ENCODE data around the gene PSMC1.

PSMC1 gene

GRCh38 chr14:90275458-90275814, 19.1 kb downstream of the PSMC1 start:
- TF ChIP-seq, protein P1, sequence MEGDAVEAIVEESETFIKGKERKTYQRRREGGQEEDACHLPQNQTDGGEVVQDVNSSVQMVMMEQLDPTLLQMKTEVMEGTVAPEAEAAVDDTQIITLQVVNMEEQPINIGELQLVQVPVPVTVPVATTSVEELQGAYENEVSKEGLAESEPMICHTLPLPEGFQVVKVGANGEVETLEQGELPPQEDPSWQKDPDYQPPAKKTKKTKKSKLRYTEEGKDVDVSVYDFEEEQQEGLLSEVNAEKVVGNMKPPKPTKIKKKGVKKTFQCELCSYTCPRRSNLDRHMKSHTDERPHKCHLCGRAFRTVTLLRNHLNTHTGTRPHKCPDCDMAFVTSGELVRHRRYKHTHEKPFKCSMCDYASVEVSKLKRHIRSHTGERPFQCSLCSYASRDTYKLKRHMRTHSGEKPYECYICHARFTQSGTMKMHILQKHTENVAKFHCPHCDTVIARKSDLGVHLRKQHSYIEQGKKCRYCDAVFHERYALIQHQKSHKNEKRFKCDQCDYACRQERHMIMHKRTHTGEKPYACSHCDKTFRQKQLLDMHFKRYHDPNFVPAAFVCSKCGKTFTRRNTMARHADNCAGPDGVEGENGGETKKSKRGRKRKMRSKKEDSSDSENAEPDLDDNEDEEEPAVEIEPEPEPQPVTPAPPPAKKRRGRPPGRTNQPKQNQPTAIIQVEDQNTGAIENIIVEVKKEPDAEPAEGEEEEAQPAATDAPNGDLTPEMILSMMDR (IDR thresholded peaks at IDR 0.05; ENCODE audit: borderline replicate concordance, control extremely low read depth, extremely low read depth, insufficient read depth, missing control alignments): no peak
- no peak for DNase-seq (ENCODE audit: low spot score)
- in situ Hi-C loops (cut with MboI; ENCODE audit: low sequenced_read_pairs, unreplicated experiment): no loop called here

- TF ChIP-seq, protein P1 (IDR thresholded peaks at IDR 0.05; ENCODE audit: borderline replicate concordance, control extremely low read depth, extremely low read depth, insufficient read depth, missing control alignments): no peak
- in situ Hi-C loops (cut with MboI; ENCODE audit: low sequenced_read_pairs, unreplicated experiment): no loop called here
- DNase-seq (ENCODE audit: low spot score): no peak
Measured at GRCh38 chr14:90275820-90276219, 19.5 kb downstream of the PSMC1 start.

DNA sequence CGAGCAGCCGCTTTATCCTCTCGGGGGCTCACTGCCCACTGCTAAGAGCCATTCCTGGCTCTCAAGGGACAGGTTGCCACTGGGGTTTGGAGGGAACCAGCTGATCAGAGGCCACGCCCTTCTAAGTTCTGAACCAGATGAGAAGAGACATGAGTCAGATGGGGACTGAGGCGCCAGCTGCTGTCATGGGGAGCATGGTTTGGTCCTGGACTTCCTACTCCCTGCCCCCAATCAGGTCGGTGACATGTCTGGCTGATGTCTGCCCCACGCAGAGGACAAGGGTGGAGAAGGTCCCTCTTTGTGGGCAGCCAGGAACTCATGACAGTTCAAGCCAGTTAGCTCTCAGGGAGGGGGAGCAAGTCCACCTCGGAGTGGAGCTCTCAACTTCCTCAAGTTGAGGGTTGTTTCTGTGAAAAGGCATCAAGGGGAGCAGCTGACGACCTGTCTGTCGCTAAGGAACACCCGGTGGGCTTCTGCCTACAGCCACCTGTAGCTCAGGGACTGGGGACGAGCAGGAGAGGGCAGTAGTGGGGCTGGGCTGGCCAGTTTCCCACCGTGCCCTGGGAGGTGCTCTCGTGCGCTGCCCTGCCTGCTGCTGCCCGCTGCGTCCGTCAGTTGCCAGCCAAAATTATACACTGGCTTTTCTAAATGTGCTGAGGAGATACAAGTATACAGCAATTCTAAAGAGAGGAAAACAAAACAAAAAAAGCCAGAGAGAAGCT, 20.5 kb downstream of the PSMC1 start:
- no peak for DNase-seq (ENCODE audit: low spot score)

GRCh38 chr14:90277581-90278198, 21.3 kb downstream of the PSMC1 start:
- TF ChIP-seq, protein P1 (IDR thresholded peaks at IDR 0.05; ENCODE audit: borderline replicate concordance, control extremely low read depth, extremely low read depth, insufficient read depth, missing control alignments): no peak
- no peak for DNase-seq (ENCODE audit: low spot score)
- in situ Hi-C loops (cut with MboI; ENCODE audit: low sequenced_read_pairs, unreplicated experiment): no loop called here

More for the DNA sequence above, 20.5 kb downstream of the PSMC1 start:
- in situ Hi-C loops (cut with MboI; ENCODE audit: low sequenced_read_pairs, unreplicated experiment): no loop called here
- TF ChIP-seq, protein P1 (IDR thresholded peaks at IDR 0.05; ENCODE audit: borderline replicate concordance, control extremely low read depth, extremely low read depth, insufficient read depth, missing control alignments): no peak

- DNase-seq (ENCODE audit: low spot score): no peak
- in situ Hi-C loops (cut with MboI; ENCODE audit: low sequenced_read_pairs, unreplicated experiment): no loop called here
- TF ChIP-seq, protein P1 (IDR thresholded peaks at IDR 0.05; ENCODE audit: borderline replicate concordance, control extremely low read depth, extremely low read depth, insufficient read depth, missing control alignments): no peak
Measured at GRCh38 chr14:90278199-90279175, 22.1 kb downstream of the PSMC1 start.

GRCh38 chr14:90280096-90280495, 23.7 kb downstream of the PSMC1 start:
- in situ Hi-C loops (cut with MboI; ENCODE audit: low sequenced_read_pairs, unreplicated experiment): no loop called here
- TF ChIP-seq, protein P1 (IDR thresholded peaks at IDR 0.05; ENCODE audit: borderline replicate concordance, control extremely low read depth, extremely low read depth, insufficient read depth, missing control alignments): no peak
- DNase-seq (ENCODE audit: low spot score): no peak
